Central memory CD4-positive, alpha-beta T cell (primary cell): ENCODE data around the gene DHCR7.
"Not testable (repeated sequence)": the region's sequence is repeated elsewhere in the genome, so short reads cannot be mapped to it uniquely, and the experiment has no call there.

ENCODE experiments used
- DNase-seq: peaks from one replicate; pipeline ENCODE4 v3.0.0; 2022

Gene DHCR7

GRCh38 chr11:71437399-71437798, 10.8 kb downstream of the DHCR7 start:
- DNase-seq, result no peak

GRCh38 chr11:71436861-71437260, 11.3 kb downstream of the DHCR7 start:
- no peak for DNase-seq

GRCh38 chr11:71435278-71435951, 12.8 kb downstream of the DHCR7 start:
- DNase-seq, result no peak

- DNase-seq, result no peak
These were observed 13.5 kb downstream of the DHCR7 start for GRCh38 chr11:71434576-71435130.

GRCh38 chr11:71433648-71434450, 14.3 kb downstream of the DHCR7 start:
- DNase-seq, result no peak

GRCh38 chr11:71432761-71433647, 15.2 kb downstream of the DHCR7 start:
- DNase-seq, result no peak

GRCh38 chr11:71431271-71431670, 16.9 kb downstream of the DHCR7 start:
- no peak for DNase-seq

- no peak for DNase-seq
These were observed 18.0 kb downstream of the DHCR7 start for GRCh38 chr11:71430166-71430565.

- DNase-seq, result no peak
These were observed 18.5 kb downstream of the DHCR7 start for GRCh38 chr11:71429701-71430100.

GRCh38 chr11:71428861-71429435, 19.2 kb downstream of the DHCR7 start:
- no peak for DNase-seq

- DNase-seq, result no peak
These were observed 21.8 kb downstream of the DHCR7 start for GRCh38 chr11:71426413-71426812.

GRCh38 chr11:71425860-71426259, 22.3 kb downstream of the DHCR7 start:
- DNase-seq, result no peak

- no peak for DNase-seq
These were observed 22.8 kb downstream of the DHCR7 start for GRCh38 chr11:71425409-71425808.

- DNase-seq, result no peak
These were observed 24.9 kb downstream of the DHCR7 start for GRCh38 chr11:71423181-71423790.

- not testable (repeated sequence) for DNase-seq
These were observed 25.9 kb downstream of the DHCR7 start for GRCh38 chr11:71422318-71422717.

GRCh38 chr11:71421392-71421950, 26.7 kb downstream of the DHCR7 start:
- DNase-seq, result no peak

- DNase-seq, result no peak
These were observed 27.5 kb downstream of the DHCR7 start for GRCh38 chr11:71420455-71421241.

GRCh38 chr11:71418643-71419042, 29.6 kb downstream of the DHCR7 start:
- DNase-seq, result no peak

- no peak for DNase-seq
These were observed 33.5 kb downstream of the DHCR7 start for GRCh38 chr11:71414645-71415044.

GRCh38 chr11:71410363-71410966, 37.7 kb downstream of the DHCR7 start:
- no peak for DNase-seq

GRCh38 chr11:71408826-71409225, 39.4 kb downstream of the DHCR7 start:
- DNase-seq, result no peak
